ENCODE data around the gene PIH1D1. TPM values are rescaled to one million over a fixed set of nuclear protein-coding genes. Genes with fewer than 3 reads are reported as not detected.

PIH1D1 gene
- total and polyA plus RNA-seq, 12 donors: 26.6 to 131 (median 83.6) TPM

DNA sequence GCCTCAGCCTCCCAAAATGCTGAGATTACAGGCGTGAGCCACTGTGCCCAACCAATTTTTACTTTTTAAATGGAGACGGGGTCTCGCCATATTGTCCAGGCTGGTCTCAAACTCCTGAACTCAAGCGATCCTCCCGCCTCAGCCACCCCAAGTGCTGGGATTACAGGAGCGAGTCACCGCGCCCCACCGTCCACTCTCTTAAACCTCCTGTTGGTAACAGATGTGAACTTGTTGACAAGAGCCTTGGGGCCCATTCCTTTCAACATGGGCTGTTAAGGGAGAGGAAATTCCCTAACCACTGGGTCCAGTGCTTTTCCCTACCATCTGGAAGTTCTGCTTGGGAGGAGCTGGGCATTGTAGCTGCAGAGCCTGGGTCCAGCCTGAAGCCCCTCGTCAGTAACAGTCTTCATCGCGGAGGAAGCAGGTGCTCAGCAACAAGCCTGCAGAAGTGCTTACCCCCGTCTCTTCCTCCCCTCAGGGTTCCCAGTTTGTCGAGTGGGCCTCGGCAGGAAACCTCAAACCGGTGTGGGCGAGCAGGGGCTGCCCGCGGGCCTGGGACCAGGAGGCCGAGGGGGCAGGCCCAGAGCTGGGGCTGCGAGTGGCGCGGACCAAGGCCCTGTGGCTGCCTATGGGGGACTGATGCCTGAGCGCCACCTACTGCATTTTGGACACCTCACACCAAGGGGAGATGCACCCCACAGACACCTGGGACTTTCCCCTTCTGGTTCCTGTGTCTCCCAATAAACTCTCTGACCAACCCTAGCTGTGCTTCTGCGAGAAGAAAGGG is 18.4 kb upstream of the PIH1D1 start:
- Histone ChIP-seq H3K4me1 (replicated peaks in 1 of 2) (peaks cover 0 to 5% of the 10 kb centered on the region in 2 donors), H3K36me3 (replicated peaks in 1 of 2) (peaks cover 0 to 8% of the 10 kb centered on the region in 2 donors), H3K27me3 (no peaks in the 10 kb centered on the region), H3K9me3 (replicated peaks in 1 of 3) (no peaks in the 10 kb centered on the region), H3K4me3 (no peak overlapping the region), H3K27ac (no peak overlapping the region)
- no peak for DNase-seq
- no peak for TF ChIP-seq POLR2A (IDR thresholded peaks at IDR 0.05)
- TF ChIP-seq, protein P1, sequence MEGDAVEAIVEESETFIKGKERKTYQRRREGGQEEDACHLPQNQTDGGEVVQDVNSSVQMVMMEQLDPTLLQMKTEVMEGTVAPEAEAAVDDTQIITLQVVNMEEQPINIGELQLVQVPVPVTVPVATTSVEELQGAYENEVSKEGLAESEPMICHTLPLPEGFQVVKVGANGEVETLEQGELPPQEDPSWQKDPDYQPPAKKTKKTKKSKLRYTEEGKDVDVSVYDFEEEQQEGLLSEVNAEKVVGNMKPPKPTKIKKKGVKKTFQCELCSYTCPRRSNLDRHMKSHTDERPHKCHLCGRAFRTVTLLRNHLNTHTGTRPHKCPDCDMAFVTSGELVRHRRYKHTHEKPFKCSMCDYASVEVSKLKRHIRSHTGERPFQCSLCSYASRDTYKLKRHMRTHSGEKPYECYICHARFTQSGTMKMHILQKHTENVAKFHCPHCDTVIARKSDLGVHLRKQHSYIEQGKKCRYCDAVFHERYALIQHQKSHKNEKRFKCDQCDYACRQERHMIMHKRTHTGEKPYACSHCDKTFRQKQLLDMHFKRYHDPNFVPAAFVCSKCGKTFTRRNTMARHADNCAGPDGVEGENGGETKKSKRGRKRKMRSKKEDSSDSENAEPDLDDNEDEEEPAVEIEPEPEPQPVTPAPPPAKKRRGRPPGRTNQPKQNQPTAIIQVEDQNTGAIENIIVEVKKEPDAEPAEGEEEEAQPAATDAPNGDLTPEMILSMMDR (IDR thresholded peaks at IDR 0.05): peak in 1 of 6 experiments; percentile 7
- WGBS, 4 donors: 82 to 86% (median 82%) methylated on average over 15 to 25 of the region's 25 CpGs
- intact Hi-C loops (cut with DNase I): no loop called here

DNA sequence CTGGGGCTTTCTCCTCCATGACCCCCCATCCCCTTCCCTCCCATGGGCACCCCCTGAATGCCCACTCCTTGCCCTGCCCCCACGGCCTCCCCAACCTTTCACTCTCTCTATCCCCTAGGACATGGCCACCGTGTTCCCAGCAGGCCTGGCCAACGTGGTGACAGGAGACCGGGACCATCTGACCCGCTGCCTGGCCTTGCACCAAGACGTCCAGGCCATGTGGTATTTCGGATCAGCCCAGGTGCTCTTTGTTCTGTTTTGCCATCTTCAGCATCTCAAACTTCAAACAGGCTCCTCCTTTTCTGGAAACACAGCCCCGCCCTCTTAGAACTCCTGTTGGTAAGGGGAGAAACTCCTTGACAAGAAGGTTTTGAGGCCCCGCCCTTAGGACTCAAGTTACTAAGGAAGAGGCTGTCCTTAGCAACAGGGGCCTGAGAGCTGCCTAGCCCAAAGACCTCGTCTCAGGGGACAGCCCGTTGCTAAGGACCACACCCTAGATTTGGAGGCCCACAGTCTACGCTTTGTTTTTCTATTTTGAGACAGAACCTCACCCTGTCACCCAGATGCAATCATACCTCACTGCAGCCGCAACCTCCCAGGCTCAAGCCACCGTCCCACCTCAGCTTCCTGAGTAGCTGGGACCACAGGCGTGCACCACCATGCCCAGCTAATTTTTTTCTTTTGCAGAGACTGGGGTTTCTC is 17.3 kb upstream of the PIH1D1 start:
- no peak overlapping the region for H3K27ac ChIP-seq
- DNase-seq: no peak
- TF ChIP-seq POLR2A (IDR thresholded peaks at IDR 0.05): no peak
- TF ChIP-seq, protein P1 (IDR thresholded peaks at IDR 0.05): no peak
- no peaks in the 10 kb centered on the region for H3K9me3 ChIP-seq (replicated peaks in 1 of 3)
- WGBS, 4 donors: 73 to 81% (median 77%) methylated on average over 14 to 15 of the region's 15 CpGs
- no peaks in the 10 kb centered on the region for H3K27me3 ChIP-seq
- intact Hi-C loops (cut with DNase I): no loop called here
- H3K36me3 ChIP-seq (replicated peaks in 1 of 2): peaks cover 0 to 8% of the 10 kb centered on the region in 2 donors
- H3K4me3 ChIP-seq: no peak overlapping the region
- H3K4me1 ChIP-seq (replicated peaks in 1 of 2): peaks cover 0 to 5% of the 10 kb centered on the region in 2 donors

DNA sequence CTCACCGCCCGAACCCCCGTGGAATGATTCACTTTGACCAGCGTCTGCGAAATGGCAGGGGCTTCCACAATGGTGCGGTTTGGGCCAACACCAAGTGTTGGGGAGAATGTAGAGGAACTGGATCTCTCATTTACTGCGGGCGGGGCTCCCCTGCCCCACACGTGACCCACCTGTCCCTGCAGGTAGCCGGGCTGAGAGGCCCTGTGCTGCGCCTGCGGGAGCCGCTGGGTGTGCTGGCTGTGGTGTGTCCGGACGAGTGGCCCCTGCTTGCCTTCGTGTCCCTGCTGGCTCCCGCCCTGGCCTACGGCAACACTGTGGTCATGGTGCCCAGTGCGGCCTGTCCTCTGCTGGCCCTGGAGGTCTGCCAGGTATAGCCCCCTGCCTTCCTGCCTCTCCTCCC is 16.6 kb upstream of the PIH1D1 start:
- no peaks in the 10 kb centered on the region for H3K9me3 ChIP-seq (replicated peaks in 1 of 3)
- no peak for DNase-seq
- no peaks in the 10 kb centered on the region for H3K4me1 ChIP-seq (replicated peaks in 1 of 2)
- H3K36me3 ChIP-seq (replicated peaks in 1 of 2): peaks cover 0 to 8% of the 10 kb centered on the region in 2 donors
- WGBS, 4 donors: 90 to 94% (median 94%) methylated on average over 11 to 19 of the region's 19 CpGs
- H3K27me3 ChIP-seq: no peaks in the 10 kb centered on the region
- TF ChIP-seq, protein P1 (IDR thresholded peaks at IDR 0.05): no peak
- no peak for TF ChIP-seq POLR2A (IDR thresholded peaks at IDR 0.05)
- H3K4me3 ChIP-seq: no peak overlapping the region
- H3K27ac ChIP-seq: no peak overlapping the region
- intact Hi-C loops (cut with DNase I): no loop called here

DNA sequence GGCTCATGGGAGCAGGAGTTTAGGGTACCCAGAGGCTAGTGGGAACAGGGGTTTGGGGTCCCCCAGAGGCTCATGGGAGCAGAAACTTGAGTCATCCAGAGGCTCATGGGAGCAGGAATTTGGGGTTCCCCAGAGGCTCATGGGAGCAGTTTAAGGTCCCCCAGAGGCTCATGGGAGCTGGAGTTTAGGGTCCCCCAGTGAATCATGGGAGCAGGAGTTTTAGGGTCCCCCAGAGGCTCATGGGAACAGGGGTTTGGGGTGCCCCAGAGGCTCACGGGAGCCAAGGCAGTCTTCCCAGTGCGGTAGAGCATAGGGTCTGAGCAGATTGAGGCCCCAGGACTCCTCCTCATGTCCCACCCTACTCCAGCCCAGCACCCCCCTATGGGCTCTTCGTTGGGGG is 13.8 kb upstream of the PIH1D1 start:
- Histone ChIP-seq H3K9me3 (replicated peaks in 1 of 3) (no peaks in the 10 kb centered on the region), H3K27me3 (no peaks in the 10 kb centered on the region), H3K27ac (no peak overlapping the region), H3K4me1 (replicated peaks in 1 of 2) (no peaks in the 10 kb centered on the region), H3K4me3 (no peak overlapping the region), H3K36me3 (replicated peaks in 1 of 2) (peaks cover 0 to 8% of the 10 kb centered on the region in 2 donors)
- intact Hi-C loops (cut with DNase I): no loop called here
- no peak for DNase-seq
- TF ChIP-seq, protein P1 (IDR thresholded peaks at IDR 0.05): no peak
- no peak for TF ChIP-seq POLR2A (IDR thresholded peaks at IDR 0.05)
- 80 to 98% (median 96%) methylated on average over 2 to 3 of the region's 3 CpGs; no CpG with 5 or more reads in 1 of the 4 donors for WGBS, 4 donors
